ENCODE measurements around the gene STK35.
"Not testable (repeated sequence)": the region's sequence is repeated elsewhere in the genome, so short reads cannot be mapped to it uniquely, and the experiment has no call there.

STK35 gene

DNA sequence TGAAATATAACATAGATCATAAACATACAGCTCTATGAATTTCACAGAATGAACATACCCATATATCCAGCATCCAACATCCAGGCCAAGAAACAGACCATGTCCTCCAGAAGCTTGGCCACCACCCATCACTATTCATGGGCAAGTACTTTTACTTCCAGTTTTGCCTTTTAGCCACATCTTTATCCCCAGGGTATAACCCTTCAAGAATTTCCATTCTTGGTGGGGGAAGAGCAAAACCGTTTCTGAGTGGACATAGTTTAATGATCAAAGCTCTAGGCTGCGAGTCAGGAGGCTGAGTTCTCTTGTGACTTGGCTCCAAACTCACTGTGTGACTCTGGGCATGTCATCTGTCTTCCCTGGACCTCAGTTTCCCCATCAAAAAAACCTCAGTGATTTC is 78.3 kb downstream of the STK35 start:
- no peak for DNase-seq (ENCODE audit: low read depth in 3 of 3, low spot score in 1 of 3)

GRCh38 chr20:2183381-2183780 is 81.8 kb downstream of the STK35 start:
- DNase-seq (ENCODE audit: low read depth in 3 of 3, low spot score in 1 of 3) = no peak

GRCh38 chr20:2184933-2185332 is 83.3 kb downstream of the STK35 start:
- DNase-seq (ENCODE audit: low read depth in 3 of 3, low spot score in 1 of 3) = not testable (repeated sequence)

DNA sequence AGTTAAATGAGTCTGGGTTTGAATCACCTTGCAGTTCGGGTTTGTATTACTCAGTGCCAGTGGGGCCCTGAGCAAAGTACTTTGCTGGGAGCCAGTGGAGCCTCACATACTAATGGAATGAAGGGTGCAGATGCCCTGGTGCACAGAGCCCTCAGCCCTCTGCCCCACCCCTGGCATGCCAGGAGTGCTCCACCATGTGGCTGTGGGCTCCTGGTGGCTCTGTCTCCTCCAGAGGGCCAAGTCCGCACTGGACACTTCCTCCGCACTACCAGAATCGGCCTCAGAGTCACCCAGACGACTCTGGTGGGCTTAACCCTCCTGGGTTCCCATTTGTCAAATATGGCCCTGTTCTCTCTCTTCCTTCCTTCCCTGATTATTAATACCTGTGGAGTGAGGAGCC is 94.0 kb downstream of the STK35 start:
- DNase-seq (ENCODE audit: low read depth in 3 of 3, low spot score in 1 of 3) = no peak

DNA sequence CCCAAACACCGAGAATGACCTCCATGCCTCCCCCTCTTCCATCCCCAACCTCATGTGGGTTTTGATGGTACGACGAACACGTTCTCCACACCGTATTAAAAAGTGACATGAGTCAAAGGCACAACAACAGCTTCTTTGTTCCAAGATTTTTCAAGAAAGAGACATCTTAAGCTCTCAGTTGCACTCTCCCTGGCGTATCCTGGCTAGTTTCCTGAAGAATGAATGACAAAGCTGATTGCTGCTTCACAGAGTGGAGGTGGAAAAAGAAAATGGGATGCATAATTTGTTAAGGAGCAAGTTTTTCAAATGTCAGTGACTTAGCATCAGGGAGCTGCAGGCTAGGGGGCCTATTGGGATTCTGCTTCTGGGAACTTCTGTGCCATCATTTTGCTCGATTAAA is 95.5 kb downstream of the STK35 start:
- no peak for DNase-seq (ENCODE audit: low read depth in 3 of 3, low spot score in 1 of 3)
